ENCODE data around the gene PLPP3. TPM values are rescaled to one million over a fixed set of nuclear protein-coding genes. Genes with fewer than 3 reads are reported as not detected.

Gene PLPP3
- not detected for total RNA-seq
- polyA plus RNA-seq (2013, experiment 1 of 2), result 0.03 TPM
- 3.3 TPM for polyA plus RNA-seq (2013, experiment 2 of 2)
- 0 to 2.6 (median 0.11) reads per million in 172 experiments for total RNA-seq

- DNase-seq, result peak in 2 of 14 experiments; percentile 7 to 16
- no peak within 1 kb of the TSS for H3K27ac Mint-ChIP-seq
Measured at GRCh38 chr1:56578963-56579875, at the start of gene PLPP3. Gene PLPP3 (minus strand): TSS chr1:56579563. CDS start chr1:56579016, 547 bp downstream.

GRCh38 chr1:56627636-56628039 lies 48.3 kb upstream of the PLPP3 start:
- Mint-ChIP-seq H3K9me3 (no peaks in the 10 kb centered on the region), H3K36me3 (ENCODE audit: low read depth) (no peaks in the 10 kb centered on the region), H3K4me3 (no peak overlapping the region), H3K27me3 (peaks cover 20% of the 10 kb centered on the region), H3K27ac (no peak overlapping the region), H3K4me1 (ENCODE audit: low read depth) (no peaks in the 10 kb centered on the region)
- CTCF ChIA-PET, result no interaction called here
- POLR2A ChIA-PET, result no interaction called here
- DNase-seq, result no peak
- Histone ChIP-seq H3K4me1 (ENCODE audit: insufficient read depth, low read length) (no peaks in the 10 kb centered on the region), H3K27me3 (ENCODE audit: control insufficient read depth in 1 of 2, insufficient read depth in 2 of 2, low read length in 2 of 2) (peaks cover 4 to 5% of the 10 kb centered on the region in 2 experiments), H3K9me3 (ENCODE audit: control insufficient read depth in 1 of 2, insufficient read depth in 1 of 2, low read length in 2 of 2) (peaks cover 0 to 5% of the 10 kb centered on the region in 2 experiments), H3K27ac (ENCODE audit: low read depth in 1 of 2, low read length in 2 of 2) (no peak overlapping the region), H3K4me3 (ENCODE audit: low read length) (no peak overlapping the region), H3K36me3 (ENCODE audit: insufficient read depth, low read length) (no peaks in the 10 kb centered on the region)
- no peak for ATAC-seq (ENCODE audit: poor library complexity)
- intact Hi-C loops (cut with DNase I, micrococcal nuclease), result no loop called here
- no peak for TF ChIP-seq CTCF (IDR thresholded peaks at IDR 0.05)

More at GRCh38 chr1:56578963-56579875, at the start of gene PLPP3:
- ATAC-seq (ENCODE audit: poor library complexity), result no peak
- Mint-ChIP-seq H3K9me3 (no peaks in the 10 kb centered on the region), H3K4me1 (ENCODE audit: low read depth) (no peaks in the 10 kb centered on the region), H3K27me3 (peaks cover 51% of the 10 kb centered on the region), H3K4me3 (peak within 1 kb of the TSS; percentile 78), H3K36me3 (ENCODE audit: low read depth) (no peaks in the 10 kb centered on the region)
- intact Hi-C loops (cut with DNase I, micrococcal nuclease), result no loop called here
- Histone ChIP-seq H3K27me3 (ENCODE audit: control insufficient read depth in 1 of 2, insufficient read depth in 2 of 2, low read length in 2 of 2) (peaks cover 22 to 44% of the 10 kb centered on the region in 2 experiments), H3K27ac (ENCODE audit: low read depth in 1 of 2, low read length in 2 of 2) (no peak within 1 kb of the TSS), H3K36me3 (ENCODE audit: insufficient read depth, low read length) (no peaks in the 10 kb centered on the region), H3K4me3 (ENCODE audit: low read length) (no peak within 1 kb of the TSS), H3K4me1 (ENCODE audit: insufficient read depth, low read length) (no peaks in the 10 kb centered on the region), H3K9me3 (ENCODE audit: control insufficient read depth in 1 of 2, insufficient read depth in 1 of 2, low read length in 2 of 2) (peaks cover 0 to 9% of the 10 kb centered on the region in 2 experiments)
- TF ChIP-seq CTCF (IDR thresholded peaks at IDR 0.05), result no peak
- CTCF ChIA-PET, result no interaction called here
- POLR2A ChIA-PET, result no interaction called here

GRCh38 chr1:56627019-56627635 lies 47.8 kb upstream of the PLPP3 start:
- Histone ChIP-seq H3K4me1 (ENCODE audit: insufficient read depth, low read length) (no peaks in the 10 kb centered on the region), H3K27me3 (ENCODE audit: control insufficient read depth in 1 of 2, insufficient read depth in 2 of 2, low read length in 2 of 2) (peaks cover 2 to 4% of the 10 kb centered on the region in 2 experiments), H3K36me3 (ENCODE audit: insufficient read depth, low read length) (no peaks in the 10 kb centered on the region), H3K27ac (ENCODE audit: low read depth in 1 of 2, low read length in 2 of 2) (no peak overlapping the region), H3K9me3 (ENCODE audit: control insufficient read depth in 1 of 2, insufficient read depth in 1 of 2, low read length in 2 of 2) (peaks cover 0 to 5% of the 10 kb centered on the region in 2 experiments), H3K4me3 (ENCODE audit: low read length) (no peak overlapping the region)
- DNase-seq (no peak), ATAC-seq (ENCODE audit: poor library complexity) (no peak)
- Mint-ChIP-seq H3K27me3 (peaks cover 20% of the 10 kb centered on the region), H3K27ac (no peak overlapping the region), H3K36me3 (ENCODE audit: low read depth) (no peaks in the 10 kb centered on the region), H3K9me3 (no peaks in the 10 kb centered on the region), H3K4me1 (ENCODE audit: low read depth) (no peaks in the 10 kb centered on the region), H3K4me3 (no peak overlapping the region)
- CTCF ChIA-PET, result no interaction called here
- intact Hi-C loops (cut with DNase I, micrococcal nuclease), result no loop called here
- POLR2A ChIA-PET, result no interaction called here
- TF ChIP-seq CTCF (IDR thresholded peaks at IDR 0.05), result no peak
